ENCODE data around the gene PHOSPHO2. TPM values are rescaled to one million over a fixed set of nuclear protein-coding genes. Genes with fewer than 3 reads are reported as not detected.
A peak's percentile ranks its signal among the peaks of the same experiment; 100 is the strongest.

The PHOSPHO2 gene
- total RNA-seq, 2 donors from 2014 or later = 5.3 to 7.0 TPM

DNA sequence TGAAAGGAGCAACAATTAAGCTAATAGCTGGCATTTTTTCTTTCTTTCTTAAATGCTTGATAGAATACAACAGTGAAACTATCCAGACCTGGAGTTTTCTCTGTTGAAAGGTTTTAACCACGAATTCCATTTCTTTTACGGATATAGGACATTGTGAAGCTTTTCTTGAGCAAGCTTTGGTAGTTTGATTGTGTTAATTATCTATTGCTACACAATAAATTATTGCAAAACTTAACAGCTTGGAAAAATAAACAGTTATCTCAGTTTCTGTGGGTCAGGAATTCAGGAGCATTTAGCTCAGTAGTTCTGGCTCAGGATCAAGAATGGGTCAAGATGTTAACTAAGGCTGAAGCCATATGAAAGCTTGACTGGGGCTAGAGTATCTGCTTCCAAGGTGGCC lies 11.7 kb downstream of the PHOSPHO2 start:
- no peak overlapping the region for H3K4me3 ChIP-seq
- H3K9ac ChIP-seq (ENCODE audit: low read depth in 2 of 2, low read length in 2 of 2) = no peak overlapping the region
- H3K9me3 ChIP-seq = no peaks in the 10 kb centered on the region
- no peak for DNase-seq
- intact Hi-C loops (cut with DNase I) = no loop called here
- no peak overlapping the region for H3K27ac ChIP-seq
- H3K27me3 ChIP-seq = no peaks in the 10 kb centered on the region
- TF ChIP-seq, protein P1, sequence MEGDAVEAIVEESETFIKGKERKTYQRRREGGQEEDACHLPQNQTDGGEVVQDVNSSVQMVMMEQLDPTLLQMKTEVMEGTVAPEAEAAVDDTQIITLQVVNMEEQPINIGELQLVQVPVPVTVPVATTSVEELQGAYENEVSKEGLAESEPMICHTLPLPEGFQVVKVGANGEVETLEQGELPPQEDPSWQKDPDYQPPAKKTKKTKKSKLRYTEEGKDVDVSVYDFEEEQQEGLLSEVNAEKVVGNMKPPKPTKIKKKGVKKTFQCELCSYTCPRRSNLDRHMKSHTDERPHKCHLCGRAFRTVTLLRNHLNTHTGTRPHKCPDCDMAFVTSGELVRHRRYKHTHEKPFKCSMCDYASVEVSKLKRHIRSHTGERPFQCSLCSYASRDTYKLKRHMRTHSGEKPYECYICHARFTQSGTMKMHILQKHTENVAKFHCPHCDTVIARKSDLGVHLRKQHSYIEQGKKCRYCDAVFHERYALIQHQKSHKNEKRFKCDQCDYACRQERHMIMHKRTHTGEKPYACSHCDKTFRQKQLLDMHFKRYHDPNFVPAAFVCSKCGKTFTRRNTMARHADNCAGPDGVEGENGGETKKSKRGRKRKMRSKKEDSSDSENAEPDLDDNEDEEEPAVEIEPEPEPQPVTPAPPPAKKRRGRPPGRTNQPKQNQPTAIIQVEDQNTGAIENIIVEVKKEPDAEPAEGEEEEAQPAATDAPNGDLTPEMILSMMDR (IDR thresholded peaks at IDR 0.05) = no peak
- H3K4me1 ChIP-seq = no peaks in the 10 kb centered on the region
- H3K36me3 ChIP-seq = no peaks in the 10 kb centered on the region

DNA sequence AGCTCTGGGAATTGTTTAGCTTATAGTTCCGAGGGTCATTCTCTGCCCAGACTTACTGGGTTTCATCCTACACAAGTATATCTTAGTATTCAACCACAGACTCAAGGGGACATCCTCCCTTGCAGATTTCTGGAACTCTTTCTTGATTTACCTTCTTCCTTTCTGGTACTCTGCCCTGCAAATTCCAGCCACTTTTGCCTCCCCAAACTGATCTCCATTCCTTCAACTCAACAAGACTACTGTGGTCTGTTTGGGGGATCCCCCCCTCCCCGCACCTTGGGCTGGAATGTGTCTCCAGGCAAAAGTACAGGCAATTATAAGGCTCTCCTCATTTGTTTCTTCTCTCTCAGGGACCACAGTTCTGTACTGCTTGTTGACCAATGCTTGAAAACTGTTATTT lies 13.4 kb downstream of the PHOSPHO2 start:
- H3K36me3 ChIP-seq = no peaks in the 10 kb centered on the region
- intact Hi-C loops (cut with DNase I) = no loop called here
- no peak overlapping the region for H3K27ac ChIP-seq
- TF ChIP-seq, protein P1 (IDR thresholded peaks at IDR 0.05) = no peak
- H3K4me3 ChIP-seq = no peak overlapping the region
- H3K27me3 ChIP-seq = no peaks in the 10 kb centered on the region
- peaks cover 9% of the 10 kb centered on the region for H3K4me1 ChIP-seq
- DNase-seq = no peak
- H3K9me3 ChIP-seq = no peaks in the 10 kb centered on the region
- H3K9ac ChIP-seq (ENCODE audit: low read depth in 2 of 2, low read length in 2 of 2) = no peak overlapping the region

DNA sequence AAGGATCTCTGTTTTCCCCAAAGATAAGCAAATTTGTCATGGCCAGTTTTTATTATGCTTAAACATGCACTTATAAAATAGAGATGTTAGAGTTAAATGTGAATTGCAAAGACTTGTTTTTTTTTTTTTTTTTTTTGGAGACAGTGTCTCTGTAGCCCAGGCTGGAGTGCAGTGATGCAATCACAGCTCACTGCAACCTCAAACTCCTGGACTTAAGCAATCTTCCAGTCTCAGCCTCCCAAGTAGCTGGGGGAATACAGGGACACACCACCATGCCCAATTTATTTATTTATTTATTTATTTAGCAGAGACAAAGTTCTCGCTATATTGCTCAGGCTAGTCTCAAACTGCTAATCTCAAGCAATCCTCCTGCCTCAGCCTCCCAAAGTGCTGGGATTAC lies 15.1 kb downstream of the PHOSPHO2 start:
- H3K27ac ChIP-seq = no peak overlapping the region
- H3K4me1 ChIP-seq = peaks cover 9% of the 10 kb centered on the region
- no peaks in the 10 kb centered on the region for H3K36me3 ChIP-seq
- H3K4me3 ChIP-seq = no peak overlapping the region
- DNase-seq = no peak
- intact Hi-C loops (cut with DNase I) = no loop called here
- H3K27me3 ChIP-seq = no peaks in the 10 kb centered on the region
- TF ChIP-seq, protein P1 (IDR thresholded peaks at IDR 0.05) = no peak
- no peak overlapping the region for H3K9ac ChIP-seq (ENCODE audit: low read depth in 2 of 2, low read length in 2 of 2)
- H3K9me3 ChIP-seq = no peaks in the 10 kb centered on the region

DNA sequence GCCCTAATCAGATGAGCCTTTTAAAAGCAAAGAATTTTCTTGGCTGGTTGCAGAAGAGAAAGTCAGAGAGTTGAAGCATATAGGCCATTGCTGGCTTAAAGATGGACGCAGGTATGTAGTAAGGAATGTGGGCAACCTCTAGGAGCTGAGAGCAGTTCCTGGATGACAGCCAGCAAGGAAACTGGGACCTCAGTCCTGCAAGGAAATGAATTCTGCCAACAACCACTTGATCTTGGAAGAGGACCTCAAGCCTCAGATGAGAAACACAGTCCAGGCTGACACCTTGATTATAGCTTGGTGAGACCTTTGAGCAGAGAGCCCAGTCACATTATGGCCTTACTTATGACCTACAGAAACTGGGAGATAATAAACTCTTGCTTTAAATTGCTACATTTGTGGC lies 15.7 kb downstream of the PHOSPHO2 start:
- H3K9ac ChIP-seq (ENCODE audit: low read depth in 2 of 2, low read length in 2 of 2) = no peak overlapping the region
- no peaks in the 10 kb centered on the region for H3K27me3 ChIP-seq
- H3K9me3 ChIP-seq = no peaks in the 10 kb centered on the region
- no peak overlapping the region for H3K4me3 ChIP-seq
- DNase-seq = peak; percentile 45
- peaks cover 11% of the 10 kb centered on the region for H3K4me1 ChIP-seq
- TF ChIP-seq, protein P1 (IDR thresholded peaks at IDR 0.05) = no peak
- intact Hi-C loops (cut with DNase I) = no loop called here
- no peaks in the 10 kb centered on the region for H3K36me3 ChIP-seq
- H3K27ac ChIP-seq = peak overlapping the region; percentile 30

DNA sequence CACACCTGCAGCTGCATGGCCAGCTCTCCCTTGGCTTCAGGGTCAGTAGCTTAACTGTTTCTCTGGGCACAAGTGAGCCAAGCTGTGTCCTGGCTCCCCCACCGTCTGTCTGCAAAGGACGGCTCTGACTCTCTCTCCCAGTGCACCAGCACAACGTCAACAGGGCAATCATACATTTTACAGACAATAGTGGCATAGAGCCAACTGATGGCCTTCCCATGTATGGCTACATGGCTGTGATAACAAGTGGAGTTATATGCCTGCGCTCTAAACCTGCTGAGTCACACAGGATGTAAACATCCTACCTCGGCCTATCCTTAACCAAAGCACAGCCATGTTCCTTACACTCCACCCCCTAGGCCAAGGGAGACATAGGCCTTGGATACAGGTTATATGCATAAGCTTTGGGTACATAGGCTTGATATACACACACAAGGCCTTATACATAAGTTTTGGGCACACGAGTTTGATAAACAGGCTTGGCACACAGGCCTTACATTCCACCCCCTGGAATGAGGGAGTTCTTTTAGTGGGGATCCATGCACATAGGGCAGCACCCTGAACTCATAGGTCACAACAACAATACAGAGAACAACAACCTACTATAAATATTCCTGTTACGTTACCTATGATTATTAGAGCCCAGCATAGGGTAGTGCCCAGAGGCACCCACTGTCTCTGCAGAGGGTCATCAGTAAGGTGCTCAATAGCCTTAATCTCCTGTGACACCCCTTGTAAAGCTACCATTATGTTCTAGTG lies 17.7 kb downstream of the PHOSPHO2 start:
- H3K27me3 ChIP-seq = no peaks in the 10 kb centered on the region
- TF ChIP-seq, protein P1 (IDR thresholded peaks at IDR 0.05) = no peak
- H3K9ac ChIP-seq (ENCODE audit: low read depth in 2 of 2, low read length in 2 of 2) = peak overlapping the region in 1 of 2 donors; percentile 69
- H3K9me3 ChIP-seq = no peaks in the 10 kb centered on the region
- H3K36me3 ChIP-seq = no peaks in the 10 kb centered on the region
- H3K27ac ChIP-seq = peak overlapping the region; percentile 75
- DNase-seq = peak; percentile 55
- peaks cover 23% of the 10 kb centered on the region for H3K4me1 ChIP-seq
- intact Hi-C loops (cut with DNase I) = no loop called here
- H3K4me3 ChIP-seq = no peak overlapping the region
